ENCODE measurements around the gene PLD1. TPM values are rescaled to one million over a fixed set of nuclear protein-coding genes. Genes with fewer than 3 reads are reported as not detected.

The PLD1 gene
- total RNA-seq, 1 donor from 2014 or later = 0.21 TPM

DNA sequence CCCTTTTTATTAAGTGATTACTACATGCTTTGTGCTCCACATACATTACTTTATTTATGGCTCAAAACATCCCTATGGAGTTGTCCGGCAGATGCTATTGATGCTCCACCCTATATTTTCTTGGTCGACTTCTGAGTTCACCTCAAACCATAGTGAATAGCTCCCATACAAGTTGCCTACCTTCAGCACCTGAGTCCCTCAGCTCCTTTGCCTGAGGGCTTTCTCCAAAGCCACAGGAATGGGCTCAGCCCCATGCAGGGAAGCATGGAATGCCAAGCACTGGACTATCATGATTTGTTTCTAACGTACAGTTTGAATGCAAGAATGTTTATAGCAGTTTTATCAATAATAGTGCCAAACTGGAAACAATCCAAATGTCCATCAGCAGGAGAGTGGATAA, 225.2 kb downstream of the PLD1 start:
- H3K4me1 ChIP-seq = no peaks in the 10 kb centered on the region
- Mint-ChIP-seq H3K36me3 (no peaks in the 10 kb centered on the region), H3K4me3 (no peak overlapping the region), H3K27ac (no peak overlapping the region), H3K27me3 (ENCODE audit: insufficient read depth, low read depth) (peaks cover under 1% of the 10 kb centered on the region), H3K4me1 (no peaks in the 10 kb centered on the region), H3K9me3 (peaks cover 6% of the 10 kb centered on the region)
- H3K79me2 ChIP-seq (ENCODE audit: low read depth) = no peaks in the 10 kb centered on the region
- no peak overlapping the region for H3K4me3 ChIP-seq
- H3F3A ChIP-seq (ENCODE audit: low read depth) = no peaks in the 10 kb centered on the region
- H3K9me3 ChIP-seq (ENCODE audit: low read depth) = no peaks in the 10 kb centered on the region
- H4K20me1 ChIP-seq (ENCODE audit: low read depth) = no peaks in the 10 kb centered on the region
- no peaks in the 10 kb centered on the region for H3K36me3 ChIP-seq
- H3K27ac ChIP-seq = no peak overlapping the region
- no peaks in the 10 kb centered on the region for H3K27me3 ChIP-seq
- TF ChIP-seq, protein P1, sequence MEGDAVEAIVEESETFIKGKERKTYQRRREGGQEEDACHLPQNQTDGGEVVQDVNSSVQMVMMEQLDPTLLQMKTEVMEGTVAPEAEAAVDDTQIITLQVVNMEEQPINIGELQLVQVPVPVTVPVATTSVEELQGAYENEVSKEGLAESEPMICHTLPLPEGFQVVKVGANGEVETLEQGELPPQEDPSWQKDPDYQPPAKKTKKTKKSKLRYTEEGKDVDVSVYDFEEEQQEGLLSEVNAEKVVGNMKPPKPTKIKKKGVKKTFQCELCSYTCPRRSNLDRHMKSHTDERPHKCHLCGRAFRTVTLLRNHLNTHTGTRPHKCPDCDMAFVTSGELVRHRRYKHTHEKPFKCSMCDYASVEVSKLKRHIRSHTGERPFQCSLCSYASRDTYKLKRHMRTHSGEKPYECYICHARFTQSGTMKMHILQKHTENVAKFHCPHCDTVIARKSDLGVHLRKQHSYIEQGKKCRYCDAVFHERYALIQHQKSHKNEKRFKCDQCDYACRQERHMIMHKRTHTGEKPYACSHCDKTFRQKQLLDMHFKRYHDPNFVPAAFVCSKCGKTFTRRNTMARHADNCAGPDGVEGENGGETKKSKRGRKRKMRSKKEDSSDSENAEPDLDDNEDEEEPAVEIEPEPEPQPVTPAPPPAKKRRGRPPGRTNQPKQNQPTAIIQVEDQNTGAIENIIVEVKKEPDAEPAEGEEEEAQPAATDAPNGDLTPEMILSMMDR (IDR thresholded peaks at IDR 0.05) = no peak
- TF ChIP-seq EZH2phosphoT487 (IDR thresholded peaks at IDR 0.05) (no peak), EZH2 (IDR thresholded peaks at IDR 0.05) (no peak)
- H2AFZ ChIP-seq (replicated peaks) = no peak overlapping the region
- no peak overlapping the region for H3K9ac ChIP-seq
- no peak overlapping the region for H3K4me2 ChIP-seq
- DNase-seq (ENCODE audit: low spot score) = no peak

DNA sequence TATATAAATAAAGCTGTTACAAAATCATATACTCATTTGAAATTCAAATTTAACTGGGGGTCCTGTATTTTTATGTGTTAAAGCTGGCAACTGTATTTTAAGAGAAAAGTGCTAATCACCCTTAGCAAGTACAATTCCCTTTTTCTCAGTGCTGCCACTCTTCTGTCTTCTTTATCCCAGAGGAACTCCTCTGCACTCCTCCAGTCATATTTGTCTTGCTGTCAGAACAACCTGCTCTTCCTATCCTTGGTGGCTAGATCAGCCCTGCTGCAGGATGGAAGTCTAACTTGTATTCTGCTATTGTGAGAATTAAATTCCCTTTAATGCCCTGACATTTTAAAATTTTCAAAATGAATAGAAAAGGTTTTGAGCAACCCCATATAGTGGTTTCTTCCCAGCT, 226.2 kb downstream of the PLD1 start:
- no peak overlapping the region for H2AFZ ChIP-seq (replicated peaks)
- DNase-seq (ENCODE audit: low spot score) = no peak
- H3K27ac Mint-ChIP-seq = no peak overlapping the region
- peaks cover 6% of the 10 kb centered on the region for H3K9me3 Mint-ChIP-seq
- no peaks in the 10 kb centered on the region for H3F3A ChIP-seq (ENCODE audit: low read depth)
- H3K36me3 ChIP-seq = no peaks in the 10 kb centered on the region
- H4K20me1 ChIP-seq (ENCODE audit: low read depth) = no peaks in the 10 kb centered on the region
- H3K36me3 Mint-ChIP-seq = no peaks in the 10 kb centered on the region
- H3K27me3 Mint-ChIP-seq (ENCODE audit: insufficient read depth, low read depth) = peaks cover 2% of the 10 kb centered on the region
- H3K27me3 ChIP-seq = no peaks in the 10 kb centered on the region
- no peak overlapping the region for H3K4me2 ChIP-seq
- no peaks in the 10 kb centered on the region for H3K4me1 ChIP-seq
- H3K79me2 ChIP-seq (ENCODE audit: low read depth) = no peaks in the 10 kb centered on the region
- H3K27ac ChIP-seq = no peak overlapping the region
- H3K9me3 ChIP-seq (ENCODE audit: low read depth) = no peaks in the 10 kb centered on the region
- H3K4me3 ChIP-seq = no peak overlapping the region
- H3K4me1 Mint-ChIP-seq = no peaks in the 10 kb centered on the region
- TF ChIP-seq EZH2 (IDR thresholded peaks at IDR 0.05) (no peak), EZH2phosphoT487 (IDR thresholded peaks at IDR 0.05) (no peak)
- TF ChIP-seq, protein P1 (IDR thresholded peaks at IDR 0.05) = no peak
- no peak overlapping the region for H3K4me3 Mint-ChIP-seq
- no peak overlapping the region for H3K9ac ChIP-seq

DNA sequence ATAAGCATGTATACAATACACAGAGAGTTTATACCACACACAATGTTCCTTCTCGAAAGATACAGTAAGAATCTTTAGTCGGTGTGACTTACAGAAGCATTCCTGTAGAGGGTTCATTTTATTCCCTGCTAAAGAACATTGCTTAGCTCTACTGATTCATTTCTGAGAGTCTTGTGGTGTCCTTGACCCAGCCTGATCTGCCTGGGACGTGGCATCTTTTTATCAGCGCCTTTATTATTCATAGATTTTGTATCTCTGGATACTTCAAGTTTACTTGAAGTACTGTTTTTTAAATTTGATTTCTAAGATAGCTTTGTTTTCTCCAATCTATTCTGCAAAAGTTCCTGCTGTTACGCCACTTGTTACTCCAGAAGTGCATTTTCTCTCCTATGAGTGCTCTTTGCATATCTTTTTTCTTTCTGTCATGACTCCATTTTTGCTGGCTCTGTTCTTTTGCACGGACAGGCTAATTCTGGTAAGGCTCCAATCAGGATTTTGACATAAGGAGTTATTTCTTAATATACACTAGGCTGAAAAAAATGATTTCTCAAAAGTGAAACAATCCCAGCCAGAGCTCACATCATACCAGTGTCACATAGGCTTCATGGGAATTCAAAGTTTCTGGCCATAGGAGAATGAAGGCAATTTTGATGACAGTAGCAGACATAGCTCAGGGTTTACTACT, 235.6 kb downstream of the PLD1 start:
- H3K9ac ChIP-seq = no peak overlapping the region
- no peak overlapping the region for H3K4me3 ChIP-seq
- peaks cover 2% of the 10 kb centered on the region for H3K36me3 Mint-ChIP-seq
- no peaks in the 10 kb centered on the region for H3K27me3 ChIP-seq
- no peaks in the 10 kb centered on the region for H3K79me2 ChIP-seq (ENCODE audit: low read depth)
- H3K4me2 ChIP-seq = no peak overlapping the region
- no peak overlapping the region for H2AFZ ChIP-seq (replicated peaks)
- no peaks in the 10 kb centered on the region for H3K36me3 ChIP-seq
- no peak for DNase-seq (ENCODE audit: low spot score)
- H4K20me1 ChIP-seq (ENCODE audit: low read depth) = no peaks in the 10 kb centered on the region
- peaks cover 11% of the 10 kb centered on the region for H3K9me3 Mint-ChIP-seq
- no peaks in the 10 kb centered on the region for H3K4me1 ChIP-seq
- H3F3A ChIP-seq (ENCODE audit: low read depth) = no peaks in the 10 kb centered on the region
- no peak overlapping the region for H3K27ac Mint-ChIP-seq
- TF ChIP-seq, protein P1 (IDR thresholded peaks at IDR 0.05) = no peak
- no peak for TF ChIP-seq EZH2 (IDR thresholded peaks at IDR 0.05)
- no peak for TF ChIP-seq EZH2phosphoT487 (IDR thresholded peaks at IDR 0.05)
- no peak overlapping the region for H3K4me3 Mint-ChIP-seq
- no peak overlapping the region for H3K27ac ChIP-seq
- no peaks in the 10 kb centered on the region for H3K4me1 Mint-ChIP-seq
- H3K9me3 ChIP-seq (ENCODE audit: low read depth) = no peaks in the 10 kb centered on the region
- H3K27me3 Mint-ChIP-seq (ENCODE audit: insufficient read depth, low read depth) = peaks cover 2% of the 10 kb centered on the region
